Activated T-helper 1 cell treated with Interleukin-2 at 50 U/mL for 16 hours (primary cell): ENCODE results near the gene NPTX1.
A peak's percentile ranks its signal among the peaks of the same experiment; 100 is the strongest.

Experiments used
- DNase-seq: peaks from one replicate; pipeline ENCODE4 v3.0.0-alpha.2; 2020; ENCODE audit warnings: low read depth

The NPTX1 gene

GRCh38 chr17:80443916-80444643 is 32.3 kb downstream of the NPTX1 start:
- DNase-seq = no peak

- DNase-seq = no peak
Observed at GRCh38 chr17:80443498-80443897, 32.9 kb downstream of the NPTX1 start.

- no peak for DNase-seq
Observed at GRCh38 chr17:80442764-80443163, 33.6 kb downstream of the NPTX1 start.

GRCh38 chr17:80442323-80442659 is 34.1 kb downstream of the NPTX1 start:
- DNase-seq = no peak

GRCh38 chr17:80441598-80442322 is 34.6 kb downstream of the NPTX1 start:
- DNase-seq = no peak

- peak; percentile 25 for DNase-seq
Observed at GRCh38 chr17:80441133-80441578, 35.3 kb downstream of the NPTX1 start.

GRCh38 chr17:80439499-80439898 is 36.9 kb downstream of the NPTX1 start:
- no peak for DNase-seq

- no peak for DNase-seq
Observed at GRCh38 chr17:80438806-80439205, 37.6 kb downstream of the NPTX1 start.

- no peak for DNase-seq
Observed at GRCh38 chr17:80437532-80437931, 38.9 kb downstream of the NPTX1 start.

GRCh38 chr17:80433916-80434666 is 42.3 kb downstream of the NPTX1 start:
- DNase-seq = no peak

- DNase-seq = no peak
Observed at GRCh38 chr17:80432961-80433550, 43.4 kb downstream of the NPTX1 start.

- no peak for DNase-seq
Observed at GRCh38 chr17:80432350-80432955, 44.0 kb downstream of the NPTX1 start.

GRCh38 chr17:80431246-80432195 is 44.9 kb downstream of the NPTX1 start:
- no peak for DNase-seq

- DNase-seq = no peak
Observed at GRCh38 chr17:80430446-80431245, 45.8 kb downstream of the NPTX1 start.

- no peak for DNase-seq
Observed at GRCh38 chr17:80429356-80430275, 46.8 kb downstream of the NPTX1 start.

GRCh38 chr17:80428796-80429195 is 47.6 kb downstream of the NPTX1 start:
- no peak for DNase-seq

- no peak for DNase-seq
Observed at GRCh38 chr17:80428363-80428762, 48.0 kb downstream of the NPTX1 start.

GRCh38 chr17:80427366-80428282 is 48.8 kb downstream of the NPTX1 start:
- DNase-seq = no peak
